ENCODE results near the gene COA3.

Gene COA3

DNA sequence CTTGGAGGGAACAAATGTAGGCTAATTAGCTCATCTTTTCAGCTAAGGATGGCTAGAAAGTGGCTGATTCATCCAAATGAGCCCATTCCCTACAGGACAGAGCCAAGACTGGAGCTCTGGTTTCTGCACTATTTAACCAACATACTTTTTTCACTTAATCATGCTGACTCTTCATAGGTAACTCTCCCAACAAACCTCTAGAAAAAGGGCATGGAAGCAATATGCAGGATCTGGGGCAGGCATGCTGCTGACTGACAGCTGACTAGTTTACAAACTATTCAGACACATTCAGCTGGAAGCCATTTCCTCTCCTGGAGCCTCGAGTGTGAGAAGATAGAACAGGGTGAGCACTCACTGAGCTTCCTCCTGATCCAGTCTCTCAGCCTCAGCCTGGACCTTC lies 19.4 kb upstream of the COA3 start:
- peak; percentile 84 for DNase-seq

DNA sequence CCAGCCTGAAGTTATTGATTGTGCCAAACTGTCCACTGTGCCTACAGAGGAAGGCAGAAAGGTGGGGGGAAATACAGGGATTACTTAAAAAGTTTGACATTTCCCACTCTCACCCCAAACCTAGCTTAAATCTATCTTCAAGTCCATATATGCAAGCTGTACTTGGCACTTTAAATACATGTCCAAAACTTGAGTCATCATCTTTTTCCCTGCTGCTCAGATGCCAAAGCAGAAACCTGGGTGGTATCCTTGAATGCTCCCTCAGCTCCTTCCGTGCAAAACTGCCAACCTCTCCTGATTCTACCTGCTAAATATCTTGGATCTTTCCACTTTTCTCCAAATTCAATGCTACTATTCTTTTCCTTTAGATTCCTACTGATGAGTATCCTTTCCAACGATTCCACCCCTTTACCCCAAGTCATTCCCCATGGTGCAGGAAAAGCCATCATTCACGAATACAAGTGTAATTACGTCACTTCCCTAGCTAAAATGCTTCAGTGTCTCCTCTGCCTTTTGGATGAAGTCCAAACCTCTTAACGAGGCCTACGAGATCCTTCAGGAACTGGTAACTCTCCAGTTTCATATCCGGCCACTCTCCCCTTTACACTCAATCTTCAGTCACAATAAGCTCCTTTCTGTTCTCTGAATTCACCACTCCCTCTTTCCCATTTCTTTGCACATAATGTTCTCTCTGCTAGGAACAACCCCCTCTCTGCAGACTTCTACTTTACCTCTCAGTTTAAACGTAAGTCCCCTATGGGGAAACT lies 16.3 kb upstream of the COA3 start:
- peak; percentile 98 for DNase-seq

DNA sequence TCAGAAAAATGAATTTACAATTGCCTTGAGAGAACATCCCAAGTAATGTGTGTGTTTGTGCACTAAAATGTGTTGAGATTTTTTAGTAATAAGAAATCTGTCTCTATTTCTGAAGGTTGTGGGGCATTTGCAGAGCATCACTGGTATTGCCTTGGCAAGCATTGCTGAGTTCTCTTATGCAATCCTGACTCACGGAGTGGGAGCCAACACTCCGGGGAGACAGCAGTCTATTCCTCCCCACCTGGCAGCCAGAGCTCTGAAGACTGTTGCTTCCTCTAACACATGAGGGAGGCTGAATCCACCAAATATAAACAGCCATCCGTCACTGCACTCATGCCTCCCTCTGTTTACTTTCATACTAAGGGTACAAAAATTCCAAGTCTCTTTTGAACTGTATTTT lies 10.7 kb upstream of the COA3 start:
- DNase-seq = peak; percentile 92

DNA sequence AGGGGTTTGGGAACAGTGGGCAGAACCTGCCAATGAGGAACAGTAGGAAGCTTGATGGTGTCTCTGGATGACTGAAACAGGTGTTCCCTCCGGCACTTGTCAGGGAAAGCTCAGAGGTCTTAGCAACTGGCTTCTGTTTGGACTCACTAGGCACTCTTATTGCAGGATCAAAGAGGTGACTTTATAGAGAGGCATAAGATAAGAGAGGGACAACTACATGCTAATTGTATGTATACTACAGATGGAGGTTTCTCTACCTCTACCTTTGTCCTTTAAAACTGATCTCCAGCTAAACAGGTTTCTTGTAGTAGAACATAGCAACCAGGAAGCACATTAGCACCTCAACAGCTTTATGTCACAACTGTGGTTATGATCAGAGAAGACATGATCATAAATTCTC lies 7.7 kb upstream of the COA3 start:
- no peak for DNase-seq

DNA sequence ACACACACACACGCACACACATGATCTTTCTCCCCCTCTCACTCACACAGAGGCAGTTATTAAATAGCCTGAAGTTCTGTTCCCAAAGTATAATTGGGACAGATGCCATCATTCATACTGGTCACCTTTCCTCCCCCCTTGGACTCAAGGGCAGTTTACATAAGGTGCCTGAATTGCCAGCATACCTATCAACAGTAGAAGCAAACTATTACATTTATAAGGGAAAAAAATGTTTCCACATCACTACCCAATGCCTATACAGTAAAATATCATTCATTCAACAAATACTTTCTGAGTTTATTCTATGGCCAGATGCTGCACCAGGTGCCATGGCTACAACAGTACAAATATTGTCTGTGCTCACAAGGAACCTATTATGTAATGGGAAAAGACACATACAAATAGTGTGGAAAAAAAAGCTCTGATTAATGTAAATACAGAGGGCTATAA lies 6.4 kb upstream of the COA3 start:
- DNase-seq = no peak

DNA sequence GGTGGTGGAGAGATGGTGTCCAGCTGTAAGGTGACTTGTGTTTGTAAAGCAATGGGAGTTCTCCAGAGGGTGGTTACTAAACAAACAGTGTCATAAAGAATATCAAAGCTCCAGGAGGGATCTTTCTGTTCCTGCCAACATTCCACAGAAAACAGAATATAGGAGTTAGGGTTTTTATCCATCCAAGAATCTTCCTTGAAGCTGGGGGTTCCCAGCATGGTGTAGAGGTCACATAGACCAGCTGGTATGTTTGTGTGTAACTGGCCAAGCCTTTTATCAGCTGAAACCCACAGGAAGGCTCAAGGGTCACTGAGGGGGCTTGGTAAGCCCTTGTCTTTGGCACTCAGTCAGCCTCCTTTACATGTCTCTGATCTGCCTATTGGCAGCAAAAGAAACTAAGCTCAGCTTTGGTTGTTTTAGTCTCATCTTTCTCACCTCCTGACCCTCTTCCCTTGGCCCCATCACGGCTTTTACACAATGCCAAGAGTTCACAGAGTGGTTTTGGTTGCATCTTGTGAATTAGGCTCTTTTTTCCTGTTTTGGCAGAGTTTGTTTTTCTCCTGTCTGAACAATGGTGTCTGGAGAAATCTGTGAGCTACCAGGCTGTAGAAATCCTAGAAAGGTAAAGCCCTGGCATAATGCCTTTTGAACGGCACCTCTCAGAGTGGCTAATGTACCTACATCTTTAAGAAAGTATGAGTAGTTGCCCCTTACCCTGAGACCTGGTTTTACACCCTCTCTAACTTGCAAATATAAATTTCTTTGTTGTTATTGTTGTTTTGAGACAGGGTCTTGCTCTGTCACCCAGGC lies 4.8 kb upstream of the COA3 start:
- DNase-seq = peak; percentile 31

DNA sequence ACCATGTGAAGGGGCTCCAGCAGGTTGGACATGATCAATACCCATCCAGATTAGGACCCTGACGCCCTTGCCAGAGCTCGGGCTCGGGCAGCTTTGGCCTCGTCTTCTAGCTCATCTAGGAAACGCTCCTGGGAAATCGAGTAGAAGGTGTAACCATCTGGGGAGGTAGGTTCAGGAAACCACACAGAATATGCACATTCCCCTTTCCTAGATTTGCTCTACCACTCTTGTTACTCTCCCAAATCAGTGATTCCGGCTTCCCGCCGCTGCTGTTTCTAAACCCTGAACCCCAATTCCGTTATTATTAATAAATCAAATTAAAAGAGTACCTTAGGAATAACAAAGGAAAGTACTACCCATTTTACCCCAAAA lies 507 bp downstream of the COA3 start:
- no peak for DNase-seq

DNA sequence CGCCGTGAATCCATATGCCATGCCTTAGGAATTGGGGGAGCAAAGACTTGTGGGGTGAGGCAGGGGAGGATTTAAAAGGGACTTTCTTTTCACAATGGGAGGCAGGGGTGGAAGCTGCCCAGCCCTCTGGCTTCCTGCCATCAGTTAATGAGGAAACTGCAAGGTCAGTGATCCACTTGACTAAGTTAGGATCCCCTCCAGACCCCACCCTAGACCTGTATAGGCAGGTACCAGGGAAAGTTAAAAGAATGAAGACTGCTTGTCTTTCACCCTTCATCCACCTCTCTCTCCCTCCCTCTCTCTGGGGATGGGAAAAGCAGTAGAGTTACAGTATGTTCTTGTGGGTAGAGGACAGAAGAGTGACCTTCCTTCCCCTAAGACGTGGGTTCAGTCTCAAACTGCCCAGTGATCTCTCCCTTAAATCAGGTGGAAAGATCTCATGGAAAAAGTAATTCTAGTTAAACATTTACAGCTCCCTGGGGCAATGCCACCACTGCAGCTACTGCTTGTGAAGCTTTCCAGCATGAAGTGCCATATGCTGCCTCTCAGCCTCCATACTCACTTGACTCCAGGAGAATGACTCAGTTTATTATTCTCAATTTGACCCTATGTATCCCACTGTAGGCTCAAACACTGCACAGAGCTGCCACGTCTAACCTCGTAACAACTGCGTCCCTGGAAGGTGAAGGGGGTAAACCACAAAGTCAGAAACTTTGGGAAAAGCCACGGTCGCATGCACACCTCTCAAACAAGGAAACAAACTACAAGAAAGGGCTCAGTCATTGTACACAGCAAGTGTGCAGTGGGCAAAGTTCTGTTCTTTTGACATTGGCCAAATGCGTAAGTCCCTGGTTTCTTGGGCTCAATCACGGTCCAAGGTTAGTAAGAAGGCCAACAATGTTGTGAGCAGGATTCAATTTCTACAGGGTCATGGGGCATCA lies 1.2 kb downstream of the COA3 start:
- no peak for DNase-seq

DNA sequence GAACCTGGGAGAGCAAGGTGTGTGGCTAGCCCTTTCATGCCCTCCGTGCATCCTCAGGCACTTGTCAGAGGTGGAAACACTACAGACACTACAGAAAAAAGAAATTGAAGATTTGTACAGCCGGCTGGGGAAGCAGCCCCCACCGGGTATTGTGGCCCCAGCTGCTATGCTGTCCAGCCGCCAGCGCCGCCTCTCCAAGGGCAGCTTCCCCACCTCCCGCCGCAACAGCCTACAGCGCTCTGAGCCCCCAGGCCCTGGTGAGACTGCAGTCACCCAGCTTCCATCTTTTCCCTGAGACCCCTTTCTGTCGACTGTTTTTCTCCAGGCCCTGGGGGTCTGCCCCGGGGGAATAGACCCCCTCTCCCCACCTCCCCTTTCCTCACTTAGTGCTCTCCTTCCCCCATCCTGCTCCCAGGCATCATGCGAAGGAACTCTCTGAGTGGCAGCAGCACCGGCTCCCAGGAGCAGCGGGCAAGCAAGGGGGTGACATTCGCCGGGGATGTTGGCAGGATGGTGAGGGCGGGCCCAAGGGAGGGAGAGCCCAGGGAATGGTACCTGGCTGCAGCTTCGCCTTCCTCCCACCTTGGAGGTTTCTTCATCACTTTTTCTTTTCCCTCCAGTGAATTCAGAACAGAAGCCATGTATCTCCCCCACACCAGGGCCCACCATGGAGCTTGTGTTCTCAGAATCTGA lies 2.3 kb downstream of the COA3 start:
- DNase-seq = no peak

DNA sequence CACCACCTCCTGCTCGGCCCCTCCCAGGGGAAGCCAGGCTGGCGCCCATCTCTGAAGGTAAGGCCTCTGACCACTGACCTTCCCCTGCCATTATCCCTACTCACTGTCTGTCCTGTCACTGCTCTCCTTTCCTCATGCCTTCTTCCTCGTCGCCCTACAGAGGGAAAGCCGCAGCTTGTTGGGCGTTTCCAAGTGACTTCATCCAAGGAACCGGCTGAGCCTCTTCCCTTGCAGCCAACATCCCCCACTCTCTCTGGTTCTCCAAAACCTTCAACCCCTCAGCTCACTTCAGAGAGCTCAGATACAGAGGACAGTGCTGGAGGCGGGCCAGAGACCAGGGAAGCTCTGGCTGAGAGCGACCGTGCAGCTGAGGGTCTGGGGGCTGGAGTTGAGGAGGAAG lies 3.0 kb downstream of the COA3 start:
- no peak for DNase-seq

DNA sequence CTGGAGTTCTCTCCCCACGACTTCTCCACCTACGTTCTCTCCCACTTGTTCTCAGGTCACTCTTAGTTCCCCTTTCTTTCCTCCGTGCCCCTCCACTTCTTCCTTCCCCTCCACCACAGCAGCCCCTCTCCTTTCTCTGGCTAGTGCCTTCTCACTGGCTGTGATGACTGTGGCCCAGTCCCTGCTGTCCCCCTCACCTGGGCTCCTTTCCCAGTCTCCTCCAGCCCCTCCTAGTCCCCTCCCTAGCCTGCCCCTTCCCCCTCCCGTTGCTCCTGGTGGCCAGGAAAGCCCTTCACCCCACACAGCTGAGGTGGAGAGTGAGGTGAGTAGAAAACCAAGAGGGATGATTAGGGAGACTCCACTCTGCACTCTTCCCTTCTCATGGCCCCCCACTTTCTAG lies 3.4 kb downstream of the COA3 start:
- DNase-seq = no peak

DNA sequence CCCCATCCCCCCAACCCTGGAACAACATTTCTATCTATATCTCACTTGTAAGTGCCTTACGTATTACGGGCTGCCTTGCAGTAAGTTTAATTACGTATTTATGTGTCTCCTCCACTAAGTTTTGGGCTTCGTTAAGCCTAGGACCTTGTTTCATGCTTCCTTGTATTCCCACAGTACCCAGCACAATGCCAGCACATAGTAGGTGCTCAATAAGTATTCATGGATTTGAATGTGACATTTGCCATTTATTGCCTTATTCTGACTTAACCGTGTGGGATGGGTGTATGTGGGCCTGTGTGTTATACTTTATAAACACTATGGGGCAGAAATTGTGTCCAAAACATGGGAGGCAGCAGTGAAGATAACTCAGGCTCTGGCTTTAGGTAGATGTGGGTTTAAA lies 6.0 kb downstream of the COA3 start:
- DNase-seq = no peak

DNA sequence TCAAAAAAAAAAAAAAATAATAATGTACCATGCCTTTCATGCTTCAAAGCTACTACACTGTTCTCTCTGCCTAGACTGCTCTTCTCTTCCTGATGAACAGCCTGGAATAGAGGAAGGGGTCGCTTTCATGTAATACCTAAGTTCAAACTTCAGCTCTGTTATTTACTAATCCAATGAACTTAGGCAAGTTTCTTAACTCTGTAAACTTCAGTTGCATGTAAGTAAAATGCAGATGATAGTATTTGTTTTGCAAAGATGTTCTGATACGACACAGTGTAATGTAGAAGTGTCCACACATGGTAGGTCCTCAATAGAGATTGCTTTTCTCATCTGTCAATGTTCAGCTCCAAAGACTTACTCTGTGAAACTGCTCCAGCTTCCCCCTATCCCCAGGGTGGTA lies 6.6 kb downstream of the COA3 start:
- no peak for DNase-seq

DNA sequence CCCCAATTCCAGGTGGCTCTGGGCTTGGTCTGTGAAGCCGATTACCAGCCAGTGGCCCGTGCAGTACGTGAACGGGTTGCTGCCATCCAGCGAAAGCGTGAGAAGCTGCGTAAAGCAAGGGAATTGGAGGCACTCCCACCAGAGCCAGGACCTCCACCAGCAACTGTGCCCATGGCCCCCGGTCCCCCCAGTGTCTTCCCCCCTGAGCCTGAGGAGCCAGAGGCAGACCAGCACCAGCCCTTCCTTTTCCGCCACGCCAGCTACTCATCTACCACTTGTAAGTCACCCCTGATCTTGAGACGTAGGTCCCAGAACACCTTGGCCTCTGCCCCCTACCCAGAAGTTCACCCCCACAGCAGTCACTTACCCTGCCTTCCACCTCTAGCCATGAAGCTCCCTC lies 11.2 kb downstream of the COA3 start:
- no peak for DNase-seq

DNA sequence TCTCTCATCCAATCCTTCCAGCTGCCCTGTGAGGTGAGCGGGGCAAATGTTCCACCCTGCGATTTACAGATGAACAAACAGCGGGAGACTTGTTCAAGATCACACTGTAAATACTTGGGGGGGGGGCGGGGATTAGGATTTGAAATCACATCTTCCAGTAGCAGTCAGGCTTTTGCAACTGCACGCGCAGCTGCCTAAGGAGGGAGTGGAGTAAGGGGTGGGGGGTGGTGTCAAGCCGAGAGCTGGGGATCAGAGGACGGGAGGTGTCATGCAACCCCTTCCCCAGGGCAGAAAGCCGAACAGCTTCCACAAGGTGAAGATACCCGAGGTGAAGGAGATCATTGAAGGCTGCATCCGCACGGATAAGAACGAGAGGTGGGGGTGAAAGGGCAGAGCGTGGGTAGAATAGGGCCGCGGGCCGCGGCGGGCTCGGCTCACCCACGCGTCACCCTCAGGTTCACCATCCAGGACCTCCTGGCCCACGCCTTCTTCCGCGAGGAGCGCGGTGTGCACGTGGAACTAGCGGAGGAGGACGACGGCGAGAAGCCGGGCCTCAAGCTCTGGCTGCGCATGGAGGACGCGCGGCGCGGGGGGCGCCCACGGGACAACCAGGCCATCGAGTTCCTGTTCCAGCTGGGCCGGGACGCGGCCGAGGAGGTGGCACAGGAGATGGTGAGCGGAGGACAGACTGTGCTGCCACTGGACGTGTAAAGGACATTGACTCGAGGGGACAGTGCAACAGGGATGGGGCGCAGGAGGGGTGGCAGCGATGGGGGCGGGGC lies 13.5 kb downstream of the COA3 start:
- no peak for DNase-seq

DNA sequence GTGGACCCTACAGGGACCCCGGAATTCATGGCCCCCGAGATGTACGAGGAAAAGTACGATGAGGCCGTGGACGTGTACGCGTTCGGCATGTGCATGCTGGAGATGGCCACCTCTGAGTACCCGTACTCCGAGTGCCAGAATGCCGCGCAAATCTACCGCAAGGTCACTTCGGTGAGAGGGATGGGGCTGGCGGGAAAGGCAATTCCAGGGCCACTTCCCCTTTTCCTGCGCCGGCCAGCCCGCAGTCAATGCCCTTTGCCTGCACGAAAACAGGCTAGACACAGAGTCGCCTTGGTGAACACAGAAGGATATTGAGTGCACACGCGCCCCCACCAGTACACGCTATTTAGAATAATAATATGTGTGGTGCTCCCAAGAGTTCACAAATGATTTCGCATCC lies 14.1 kb downstream of the COA3 start:
- no peak for DNase-seq

DNA sequence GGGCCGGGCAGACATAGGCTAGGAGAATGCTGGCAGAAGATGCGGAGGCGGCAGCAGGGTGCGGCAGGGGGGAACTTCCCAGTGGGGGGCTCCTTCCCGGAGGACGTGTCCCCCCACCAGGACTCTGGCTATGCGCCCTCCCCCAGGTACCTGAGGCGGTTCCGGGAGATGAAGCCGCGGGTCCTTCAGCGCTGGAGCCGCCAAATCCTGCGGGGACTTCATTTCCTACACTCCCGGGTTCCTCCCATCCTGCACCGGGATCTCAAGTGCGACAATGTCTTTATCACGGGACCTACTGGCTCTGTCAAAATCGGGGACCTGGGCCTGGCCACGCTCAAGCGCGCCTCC lies 14.7 kb downstream of the COA3 start:
- no peak for DNase-seq

DNA sequence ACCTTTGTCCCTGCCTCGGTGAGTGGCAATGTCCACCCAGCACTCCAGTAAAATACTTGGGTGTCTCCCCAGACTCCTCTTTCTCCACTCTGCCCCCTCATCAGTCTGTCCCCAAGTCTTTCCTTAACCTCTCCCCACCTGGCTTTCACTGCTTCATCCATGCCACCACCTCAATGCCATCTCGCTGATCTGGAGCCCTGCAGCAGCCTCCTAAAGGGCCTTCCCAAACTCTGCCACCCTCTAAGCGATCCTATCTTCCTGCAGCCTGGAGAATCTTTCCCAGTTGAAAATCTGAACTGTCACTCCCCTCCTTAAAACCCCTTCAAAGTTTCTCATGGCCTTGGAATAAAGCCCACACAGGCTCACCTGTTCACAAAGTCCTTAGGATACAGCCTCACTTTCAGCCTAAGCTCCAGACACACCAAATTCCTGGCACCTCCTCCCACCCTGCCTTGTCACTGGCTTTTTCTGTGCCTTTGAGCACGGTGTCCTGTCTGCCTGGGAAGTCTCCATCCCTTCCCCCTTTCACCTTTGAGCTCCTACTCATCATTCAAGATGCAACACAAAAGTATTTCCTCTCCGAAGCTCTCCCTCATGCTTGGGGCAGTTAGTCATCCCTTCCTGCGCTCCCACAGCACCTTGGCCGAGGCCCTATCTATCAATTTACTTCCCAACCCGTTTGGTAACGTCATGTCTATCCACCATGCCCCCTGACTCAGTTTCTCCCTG lies 15.3 kb downstream of the COA3 start:
- peak; percentile 94 for DNase-seq

DNA sequence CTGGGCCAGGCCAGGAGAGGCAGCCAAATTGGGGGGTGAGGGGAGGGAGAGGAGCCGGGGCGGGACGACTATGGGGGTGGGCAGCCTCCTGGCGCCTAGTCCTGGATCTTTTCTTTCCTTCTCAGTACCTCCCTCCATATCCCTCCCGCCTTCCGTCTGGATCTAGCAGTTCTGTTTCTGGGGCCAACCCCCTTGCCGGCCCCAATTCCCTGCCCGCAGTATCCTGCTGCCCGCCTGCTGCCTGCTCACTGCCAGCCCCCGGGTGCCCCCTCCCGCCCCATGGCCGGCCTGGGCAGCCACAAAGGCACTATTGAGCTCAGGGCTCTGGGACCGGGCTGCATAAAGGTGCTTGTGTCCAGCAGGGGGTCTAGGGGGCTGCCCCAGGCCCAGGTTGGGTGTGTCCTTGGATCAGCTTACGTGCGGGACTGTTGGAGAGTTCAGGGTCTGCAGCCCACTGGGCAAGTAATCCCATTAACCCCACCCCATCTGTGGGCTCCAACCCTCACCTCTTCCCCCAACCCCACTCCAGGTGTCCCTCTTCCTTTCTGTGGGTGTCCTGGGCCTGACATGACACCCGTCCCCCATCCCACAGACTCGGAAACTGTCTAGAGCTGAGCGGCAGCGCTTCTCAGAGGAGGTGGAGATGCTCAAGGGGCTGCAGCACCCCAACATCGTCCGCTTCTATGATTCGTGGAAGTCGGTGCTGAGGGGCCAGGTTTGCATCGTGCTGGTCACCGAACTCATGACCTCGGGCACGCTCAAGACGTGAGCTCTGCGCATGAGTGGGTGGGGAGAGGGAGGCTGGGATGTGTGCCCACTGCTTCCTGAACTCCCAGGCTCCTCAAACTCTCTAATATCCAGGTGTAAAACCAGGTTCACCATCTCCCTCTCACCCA lies 16.1 kb downstream of the COA3 start:
- DNase-seq = peak; percentile 57

DNA sequence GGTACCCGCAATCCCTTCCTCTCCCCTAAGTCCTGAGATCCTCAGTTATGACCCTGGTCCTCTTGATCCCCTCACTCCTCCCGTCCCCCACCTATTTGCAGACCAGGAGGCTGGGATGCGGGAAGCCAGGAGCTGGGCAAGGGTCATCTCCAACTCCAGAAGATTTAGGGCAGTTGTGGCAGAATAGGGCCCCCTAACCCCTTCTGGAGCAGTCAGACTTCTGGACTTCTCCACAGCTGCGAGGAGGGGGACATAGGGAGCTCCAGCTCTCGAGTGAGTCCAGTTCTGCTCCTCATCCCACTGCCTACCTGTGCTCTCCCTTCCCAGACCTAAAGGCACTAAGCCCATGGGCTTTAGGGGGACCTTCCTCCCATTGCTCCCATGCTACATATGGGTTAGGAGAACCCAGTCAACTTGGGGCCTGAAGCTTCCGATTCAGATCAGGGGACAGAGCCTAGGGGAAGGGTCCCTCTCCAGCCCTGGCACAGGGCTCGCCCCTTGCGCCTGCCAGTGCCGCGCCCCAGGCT lies 16.8 kb downstream of the COA3 start:
- DNase-seq = no peak

Data from NCI-H226 (cell line).